Thyroid gland (tissue), 4 donors: ENCODE results near the gene SYNGAP1. TPM values are rescaled to one million over a fixed set of nuclear protein-coding genes. Genes with fewer than 3 reads are reported as not detected.

Source experiments
- DNase-seq, 2 donors: peaks; one replicate each; pipeline ENCODE4 v3.0.0-alpha.2; 2019
- H3K27ac ChIP-seq, 3 donors: fragments of 200-600 bp; sonication (generic); 1 replicate in 2 of 3; 2 replicates in 1 of 3; pipeline ENCODE4 v1.5.1; 2016 to 2019; ENCODE audit warnings: mild to moderate bottlenecking in 1 of 3, moderate library complexity in 1 of 3
- H3K27me3 ChIP-seq: fragments of 200-600 bp; sonication (generic); one replicate; pipeline ENCODE4 v1.5.1; 2019
- H3K36me3 ChIP-seq, 2 donors: fragments of 200-600 bp; sonication (generic); one replicate each; pipeline ENCODE4 v1.5.1; 2016 to 2019
- H3K4me1 ChIP-seq, 2 donors: fragments of 200-600 bp; sonication (generic); one replicate each; pipeline ENCODE4 v1.5.1; 2017 to 2019
- H3K4me3 ChIP-seq, 3 donors: fragments of 200-600 bp; sonication (generic); replicated peaks in 1 of 3; 1 replicate in 2 of 3; 2 replicates in 1 of 3; pipeline ENCODE4 v1.5.1; 2016; ENCODE audit warnings: mild to moderate bottlenecking in 1 of 3
- H3K9me3 ChIP-seq: fragments of 200-600 bp; sonication (generic); one replicate; pipeline ENCODE4 v1.5.1; 2017
- POLR2A ChIP-seq, 2 donors: fragments of 450-650 bp; IDR thresholded peaks; one replicate each; pipeline ENCODE4 v1.6.1; 2017; ENCODE audit warnings: antibody characterized with exemption in 2 of 2, mild to moderate bottlenecking in 2 of 2, moderate library complexity in 1 of 2
- WGBS, 2 donors: methylation state at CpG; one replicate each; pipeline ENCODE4 v1.1.5; 2017; 5-methylcytosine and 5-hydroxymethylcytosine counted together
- intact Hi-C: fragments of 100-400 bp; cut with DNase I; formaldehyde crosslinking; loops from one replicate; pipeline ENCODE4 v1.15.1; 2023
- total RNA-seq, 4 donors: library from RNA; depleted of rRNA; stranded (reverse); fragments of >200 nt; gene quantifications; one replicate each; pipeline ENCODE4 v1.2.3, GENCODE V29; 2016
- TF ChIP-seq, protein P1 (sequence below), 6 experiments: fragments of 200-600 bp in 3 of 6; fragments of 450-650 bp in 3 of 6; sonication (generic) in 3 of 6; IDR thresholded peaks; one replicate each; pipeline ENCODE4 v1.5.1; 2016 to 2019; ENCODE audit warnings: antibody characterized with exemption in 6 of 6, mild to moderate bottlenecking in 2 of 6, inconsistent platforms in 1 of 6, moderate library complexity in 1 of 6

SYNGAP1 gene
- total RNA-seq, 4 donors from 2014 or later = 10.0 to 15.3 (median 12.2) TPM

DNA sequence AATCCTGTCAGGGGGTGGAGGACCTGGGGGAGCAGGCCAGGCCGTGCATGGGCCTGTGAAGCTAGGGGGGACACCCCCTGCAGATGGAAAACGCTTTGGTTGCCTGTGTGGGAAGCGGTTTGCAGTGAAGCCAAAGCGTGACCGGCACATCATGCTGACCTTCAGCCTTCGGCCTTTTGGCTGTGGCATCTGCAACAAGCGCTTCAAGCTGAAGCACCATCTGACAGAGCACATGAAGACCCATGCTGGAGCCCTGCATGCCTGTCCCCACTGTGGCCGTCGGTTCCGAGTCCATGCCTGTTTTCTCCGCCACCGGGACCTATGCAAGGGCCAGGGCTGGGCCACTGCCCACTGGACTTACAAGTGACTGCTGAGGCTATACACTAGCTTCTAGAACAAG is 36.3 kb downstream of the SYNGAP1 start:
- TF ChIP-seq, protein P1, sequence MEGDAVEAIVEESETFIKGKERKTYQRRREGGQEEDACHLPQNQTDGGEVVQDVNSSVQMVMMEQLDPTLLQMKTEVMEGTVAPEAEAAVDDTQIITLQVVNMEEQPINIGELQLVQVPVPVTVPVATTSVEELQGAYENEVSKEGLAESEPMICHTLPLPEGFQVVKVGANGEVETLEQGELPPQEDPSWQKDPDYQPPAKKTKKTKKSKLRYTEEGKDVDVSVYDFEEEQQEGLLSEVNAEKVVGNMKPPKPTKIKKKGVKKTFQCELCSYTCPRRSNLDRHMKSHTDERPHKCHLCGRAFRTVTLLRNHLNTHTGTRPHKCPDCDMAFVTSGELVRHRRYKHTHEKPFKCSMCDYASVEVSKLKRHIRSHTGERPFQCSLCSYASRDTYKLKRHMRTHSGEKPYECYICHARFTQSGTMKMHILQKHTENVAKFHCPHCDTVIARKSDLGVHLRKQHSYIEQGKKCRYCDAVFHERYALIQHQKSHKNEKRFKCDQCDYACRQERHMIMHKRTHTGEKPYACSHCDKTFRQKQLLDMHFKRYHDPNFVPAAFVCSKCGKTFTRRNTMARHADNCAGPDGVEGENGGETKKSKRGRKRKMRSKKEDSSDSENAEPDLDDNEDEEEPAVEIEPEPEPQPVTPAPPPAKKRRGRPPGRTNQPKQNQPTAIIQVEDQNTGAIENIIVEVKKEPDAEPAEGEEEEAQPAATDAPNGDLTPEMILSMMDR (IDR thresholded peaks at IDR 0.05) = no peak
- no peak for TF ChIP-seq POLR2A (IDR thresholded peaks at IDR 0.05)
- peaks cover 0 to 8% of the 10 kb centered on the region in 2 donors for H3K36me3 ChIP-seq
- intact Hi-C loops = no loop called here
- no peak overlapping the region for H3K4me3 ChIP-seq
- peaks cover 0 to 15% of the 10 kb centered on the region in 2 donors for H3K4me1 ChIP-seq
- H3K27me3 ChIP-seq = no peaks in the 10 kb centered on the region
- DNase-seq = no peak
- H3K27ac ChIP-seq = no peak overlapping the region
- 93% methylated on average over 9 to 11 of the region's 12 CpGs for WGBS, 2 donors
- H3K9me3 ChIP-seq = no peaks in the 10 kb centered on the region

DNA sequence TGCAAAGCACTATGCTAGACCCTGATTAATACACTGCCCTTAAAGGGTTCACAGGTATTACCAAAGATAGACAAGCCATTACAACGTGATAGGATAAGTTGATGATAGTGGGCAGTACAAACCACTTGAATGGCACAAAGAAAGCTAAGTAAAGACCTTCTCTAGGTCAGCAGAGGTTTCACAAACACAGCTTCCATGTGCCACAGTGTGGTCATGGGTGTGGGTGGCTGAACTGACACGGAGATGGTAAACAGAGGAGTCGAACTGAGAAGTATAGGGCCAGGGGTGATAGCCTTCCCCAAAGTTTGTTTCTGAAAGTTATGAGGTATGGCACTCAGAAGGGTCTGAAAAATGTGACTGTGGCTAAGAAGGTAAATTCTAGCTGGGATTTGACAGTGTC is 38.8 kb downstream of the SYNGAP1 start:
- intact Hi-C loops = no loop called here
- Histone ChIP-seq H3K27ac (no peak overlapping the region), H3K9me3 (no peaks in the 10 kb centered on the region), H3K27me3 (no peaks in the 10 kb centered on the region), H3K36me3 (peaks cover 0 to 8% of the 10 kb centered on the region in 2 donors), H3K4me1 (peaks cover 0 to 6% of the 10 kb centered on the region in 2 donors), H3K4me3 (no peak overlapping the region)
- TF ChIP-seq, protein P1 (IDR thresholded peaks at IDR 0.05) = no peak
- TF ChIP-seq POLR2A (IDR thresholded peaks at IDR 0.05) = no peak
- 73 to 78% methylated on average over 3 of the region's 3 CpGs for WGBS, 2 donors
- no peak for DNase-seq

DNA sequence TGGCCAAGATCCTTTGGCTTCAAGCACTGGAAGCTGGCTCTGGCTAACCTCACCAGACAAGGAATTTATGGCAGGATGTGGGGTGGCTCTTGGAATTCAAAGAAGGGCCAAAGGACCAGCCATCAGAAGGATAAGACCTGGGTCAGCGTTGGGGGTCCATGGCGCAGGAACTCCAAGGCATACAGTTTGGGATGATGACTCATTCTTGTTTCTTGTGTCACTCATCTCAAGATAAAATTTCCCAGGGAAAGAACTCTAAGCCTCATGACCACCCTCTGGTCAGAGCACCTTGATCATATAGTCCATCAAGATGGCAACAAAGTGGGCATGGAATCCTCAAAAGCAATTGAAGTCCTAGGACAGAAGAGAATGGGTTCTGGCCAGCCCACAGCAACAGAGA is 39.4 kb downstream of the SYNGAP1 start:
- no peaks in the 10 kb centered on the region for H3K9me3 ChIP-seq
- peaks cover 0 to 6% of the 10 kb centered on the region in 2 donors for H3K4me1 ChIP-seq
- no peak overlapping the region for H3K4me3 ChIP-seq
- no peak for DNase-seq
- H3K36me3 ChIP-seq = peaks cover 0 to 8% of the 10 kb centered on the region in 2 donors
- TF ChIP-seq POLR2A (IDR thresholded peaks at IDR 0.05) = no peak
- TF ChIP-seq, protein P1 (IDR thresholded peaks at IDR 0.05) = no peak
- 81 to 100% methylated on average over 2 of the region's 2 CpGs for WGBS, 2 donors
- no peaks in the 10 kb centered on the region for H3K27me3 ChIP-seq
- intact Hi-C loops = no loop called here
- H3K27ac ChIP-seq = no peak overlapping the region

- Histone ChIP-seq H3K27me3 (no peaks in the 10 kb centered on the region), H3K27ac (no peak overlapping the region), H3K36me3 (no peaks in the 10 kb centered on the region), H3K4me1 (no peaks in the 10 kb centered on the region), H3K4me3 (no peak overlapping the region), H3K9me3 (no peaks in the 10 kb centered on the region)
- TF ChIP-seq, protein P1 (IDR thresholded peaks at IDR 0.05) = no peak
- no peak for TF ChIP-seq POLR2A (IDR thresholded peaks at IDR 0.05)
- no peak for DNase-seq
- intact Hi-C loops = no loop called here
- 94 to 96% methylated on average over 4 of the region's 4 CpGs for WGBS, 2 donors
Observed at GRCh38 chr6:33466075-33466735, 46.3 kb downstream of the SYNGAP1 start.

- no peaks in the 10 kb centered on the region for H3K9me3 ChIP-seq
- no peak overlapping the region for H3K27ac ChIP-seq
- DNase-seq = no peak
- H3K36me3 ChIP-seq = no peaks in the 10 kb centered on the region
- 74% methylated on average over 7 of the region's 7 CpGs for WGBS, 2 donors
- H3K4me3 ChIP-seq = no peak overlapping the region
- no peaks in the 10 kb centered on the region for H3K27me3 ChIP-seq
- intact Hi-C loops = no loop called here
- TF ChIP-seq, protein P1 (IDR thresholded peaks at IDR 0.05) = no peak
- TF ChIP-seq POLR2A (IDR thresholded peaks at IDR 0.05) = no peak
- H3K4me1 ChIP-seq = no peaks in the 10 kb centered on the region
Observed at GRCh38 chr6:33467091-33467490, 47.2 kb downstream of the SYNGAP1 start.
